GM23338 (cell line): ENCODE data around the gene SIL1. TPM values are rescaled to one million over a fixed set of nuclear protein-coding genes. Genes with fewer than 3 reads are reported as not detected.

ENCODE experiments used
- EZH2 ChIP-seq: fragments of 200-600 bp; sonication (generic); IDR thresholded peaks from one replicate; pipeline ENCODE4 v1.8.0; 2017; ENCODE audit warnings: antibody characterized with exemption, mild to moderate bottlenecking, low read depth; ENCODE audit not compliant: unreplicated experiment
- EZH2phosphoT487 ChIP-seq: fragments of 200-600 bp; sonication (generic); IDR thresholded peaks from one replicate; pipeline ENCODE4 v1.8.1; 2018; ENCODE audit warnings: antibody characterized with exemption; ENCODE audit not compliant: unreplicated experiment
- JUNB ChIP-seq: IDR thresholded peaks from one replicate; pipeline ENCODE4 v1.6.1; 2016; ENCODE audit warnings: antibody characterized with exemption; ENCODE audit not compliant: unreplicated experiment
- NANOG ChIP-seq: IDR thresholded peaks from 2 replicates; pipeline ENCODE4 v1.6.1; 2016; ENCODE audit warnings: antibody characterized with exemption, borderline replicate concordance
- POLR2AphosphoS5 ChIP-seq: IDR thresholded peaks from 2 replicates; pipeline ENCODE4 v1.6.1; 2016; ENCODE audit warnings: antibody characterized with exemption, low read depth
- STAT1 ChIP-seq: IDR thresholded peaks from one replicate; pipeline ENCODE4 v1.6.1; 2016; ENCODE audit warnings: antibody characterized with exemption; ENCODE audit not compliant: unreplicated experiment
- ZNF114 ChIP-seq: fragments of 250-450 bp; sonication (Bioruptor Pico); IDR thresholded peaks from 2 replicates; pipeline ENCODE4 v1.5.0; 2020; ENCODE audit warnings: mild to moderate bottlenecking, moderate library complexity
- ZNF331 ChIP-seq: fragments of 250-450 bp; sonication (Bioruptor Pico); IDR thresholded peaks from 2 replicates; pipeline ENCODE4 v1.5.0; 2020; ENCODE audit warnings: low read depth, mild to moderate bottlenecking, moderate library complexity
- polyA plus RNA-seq: library from polyadenylated mRNA; unstranded; fragments of >200 nt; fragmentation: Nextera tagmentation; extraction: Ambion mirVana; gene quantifications from 2 replicates; pipeline ENCODE4 v1.2.1, GENCODE V29; 2016
- total RNA-seq: library from RNA; depleted of rRNA; stranded (reverse); fragments of >200 nt; shearing (Covaris generic); gene quantifications from 2 replicates; pipeline ENCODE4 v1.2.3, GENCODE V29; 2014
- TF ChIP-seq, protein P1 (sequence below): fragments of 250-450 bp; sonication (Bioruptor Pico); IDR thresholded peaks from 2 replicates; pipeline ENCODE4 v1.5.0; 2020; ENCODE audit warnings: mild to moderate bottlenecking, moderate library complexity
- TF ChIP-seq, protein P2 (sequence below), 2 experiments: fragments of 200-600 bp in 1 of 2; sonication (generic) in 1 of 2; conservative IDR thresholded peaks; 2 replicates each; pipeline versions ENCODE4 v1.5.1 to v1.6.1; 2016 to 2017; ENCODE audit warnings: antibody characterized with exemption in 2 of 2, low read depth in 2 of 2, mild to moderate bottlenecking in 2 of 2, moderate library complexity in 1 of 2
- TF ChIP-seq, protein P3 (sequence below): IDR thresholded peaks from one replicate; pipeline ENCODE4 v1.6.1; 2018; ENCODE audit warnings: antibody characterized with exemption; ENCODE audit not compliant: unreplicated experiment

The SIL1 gene
- total and polyA plus RNA-seq, 2 experiments from 2014 or later: 5.5 to 5.9 TPM

DNA sequence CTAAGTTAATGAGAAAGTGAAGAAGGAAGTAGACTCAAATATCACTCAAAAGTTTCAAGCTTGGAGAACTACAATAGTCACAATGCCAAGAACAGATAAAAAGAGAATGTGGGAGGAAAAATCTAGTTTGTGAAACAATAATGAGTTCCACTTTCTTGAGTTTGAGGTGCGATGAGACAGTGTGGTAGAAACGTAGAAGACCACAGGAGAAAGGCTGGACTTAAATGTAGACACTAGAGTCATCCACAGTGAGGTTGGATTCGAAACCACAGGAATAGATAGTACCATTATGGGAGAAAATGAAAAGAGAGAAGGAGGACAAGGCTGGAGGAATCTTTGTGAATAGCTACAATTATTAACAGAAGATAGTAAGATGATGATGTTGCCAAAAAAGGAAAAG, 182.0 kb downstream of the SIL1 start (continued):
- TF ChIP-seq, protein P1, sequence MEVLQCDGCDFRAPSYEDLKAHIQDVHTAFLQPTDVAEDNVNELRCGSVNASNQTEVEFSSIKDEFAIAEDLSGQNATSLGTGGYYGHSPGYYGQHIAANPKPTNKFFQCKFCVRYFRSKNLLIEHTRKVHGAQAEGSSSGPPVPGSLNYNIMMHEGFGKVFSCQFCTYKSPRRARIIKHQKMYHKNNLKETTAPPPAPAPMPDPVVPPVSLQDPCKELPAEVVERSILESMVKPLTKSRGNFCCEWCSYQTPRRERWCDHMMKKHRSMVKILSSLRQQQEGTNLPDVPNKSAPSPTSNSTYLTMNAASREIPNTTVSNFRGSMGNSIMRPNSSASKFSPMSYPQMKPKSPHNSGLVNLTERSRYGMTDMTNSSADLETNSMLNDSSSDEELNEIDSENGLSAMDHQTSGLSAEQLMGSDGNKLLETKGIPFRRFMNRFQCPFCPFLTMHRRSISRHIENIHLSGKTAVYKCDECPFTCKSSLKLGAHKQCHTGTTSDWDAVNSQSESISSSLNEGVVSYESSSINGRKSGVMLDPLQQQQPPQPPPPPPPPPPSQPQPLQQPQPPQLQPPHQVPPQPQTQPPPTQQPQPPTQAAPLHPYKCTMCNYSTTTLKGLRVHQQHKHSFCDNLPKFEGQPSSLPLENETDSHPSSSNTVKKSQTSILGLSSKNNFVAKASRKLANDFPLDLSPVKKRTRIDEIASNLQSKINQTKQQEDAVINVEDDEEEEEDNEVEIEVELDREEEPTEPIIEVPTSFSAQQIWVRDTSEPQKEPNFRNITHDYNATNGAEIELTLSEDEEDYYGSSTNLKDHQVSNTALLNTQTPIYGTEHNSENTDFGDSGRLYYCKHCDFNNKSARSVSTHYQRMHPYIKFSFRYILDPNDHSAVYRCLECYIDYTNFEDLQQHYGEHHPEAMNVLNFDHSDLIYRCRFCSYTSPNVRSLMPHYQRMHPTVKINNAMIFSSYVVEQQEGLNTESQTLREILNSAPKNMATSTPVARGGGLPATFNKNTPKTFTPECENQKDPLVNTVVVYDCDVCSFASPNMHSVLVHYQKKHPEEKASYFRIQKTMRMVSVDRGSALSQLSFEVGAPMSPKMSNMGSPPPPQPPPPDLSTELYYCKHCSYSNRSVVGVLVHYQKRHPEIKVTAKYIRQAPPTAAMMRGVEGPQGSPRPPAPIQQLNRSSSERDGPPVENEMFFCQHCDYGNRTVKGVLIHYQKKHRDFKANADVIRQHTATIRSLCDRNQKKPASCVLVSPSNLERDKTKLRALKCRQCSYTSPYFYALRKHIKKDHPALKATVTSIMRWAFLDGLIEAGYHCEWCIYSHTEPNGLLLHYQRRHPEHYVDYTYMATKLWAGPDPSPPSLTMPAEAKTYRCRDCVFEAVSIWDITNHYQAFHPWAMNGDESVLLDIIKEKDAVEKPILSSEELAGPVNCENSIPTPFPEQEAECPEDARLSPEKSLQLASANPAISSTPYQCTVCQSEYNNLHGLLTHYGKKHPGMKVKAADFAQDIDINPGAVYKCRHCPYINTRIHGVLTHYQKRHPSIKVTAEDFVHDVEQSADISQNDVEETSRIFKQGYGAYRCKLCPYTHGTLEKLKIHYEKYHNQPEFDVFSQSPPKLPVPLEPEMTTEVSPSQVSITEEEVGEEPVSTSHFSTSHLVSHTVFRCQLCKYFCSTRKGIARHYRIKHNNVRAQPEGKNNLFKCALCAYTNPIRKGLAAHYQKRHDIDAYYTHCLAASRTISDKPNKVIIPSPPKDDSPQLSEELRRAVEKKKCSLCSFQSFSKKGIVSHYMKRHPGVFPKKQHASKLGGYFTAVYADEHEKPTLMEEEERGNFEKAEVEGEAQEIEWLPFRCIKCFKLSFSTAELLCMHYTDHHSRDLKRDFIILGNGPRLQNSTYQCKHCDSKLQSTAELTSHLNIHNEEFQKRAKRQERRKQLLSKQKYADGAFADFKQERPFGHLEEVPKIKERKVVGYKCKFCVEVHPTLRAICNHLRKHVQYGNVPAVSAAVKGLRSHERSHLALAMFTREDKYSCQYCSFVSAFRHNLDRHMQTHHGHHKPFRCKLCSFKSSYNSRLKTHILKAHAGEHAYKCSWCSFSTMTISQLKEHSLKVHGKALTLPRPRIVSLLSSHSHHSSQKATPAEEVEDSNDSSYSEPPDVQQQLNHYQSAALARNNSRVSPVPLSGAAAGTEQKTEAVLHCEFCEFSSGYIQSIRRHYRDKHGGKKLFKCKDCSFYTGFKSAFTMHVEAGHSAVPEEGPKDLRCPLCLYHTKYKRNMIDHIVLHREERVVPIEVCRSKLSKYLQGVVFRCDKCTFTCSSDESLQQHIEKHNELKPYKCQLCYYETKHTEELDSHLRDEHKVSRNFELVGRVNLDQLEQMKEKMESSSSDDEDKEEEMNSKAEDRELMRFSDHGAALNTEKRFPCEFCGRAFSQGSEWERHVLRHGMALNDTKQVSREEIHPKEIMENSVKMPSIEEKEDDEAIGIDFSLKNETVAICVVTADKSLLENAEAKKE (CRISPR knock-in tag): no peak
- TF ChIP-seq, protein P2, sequence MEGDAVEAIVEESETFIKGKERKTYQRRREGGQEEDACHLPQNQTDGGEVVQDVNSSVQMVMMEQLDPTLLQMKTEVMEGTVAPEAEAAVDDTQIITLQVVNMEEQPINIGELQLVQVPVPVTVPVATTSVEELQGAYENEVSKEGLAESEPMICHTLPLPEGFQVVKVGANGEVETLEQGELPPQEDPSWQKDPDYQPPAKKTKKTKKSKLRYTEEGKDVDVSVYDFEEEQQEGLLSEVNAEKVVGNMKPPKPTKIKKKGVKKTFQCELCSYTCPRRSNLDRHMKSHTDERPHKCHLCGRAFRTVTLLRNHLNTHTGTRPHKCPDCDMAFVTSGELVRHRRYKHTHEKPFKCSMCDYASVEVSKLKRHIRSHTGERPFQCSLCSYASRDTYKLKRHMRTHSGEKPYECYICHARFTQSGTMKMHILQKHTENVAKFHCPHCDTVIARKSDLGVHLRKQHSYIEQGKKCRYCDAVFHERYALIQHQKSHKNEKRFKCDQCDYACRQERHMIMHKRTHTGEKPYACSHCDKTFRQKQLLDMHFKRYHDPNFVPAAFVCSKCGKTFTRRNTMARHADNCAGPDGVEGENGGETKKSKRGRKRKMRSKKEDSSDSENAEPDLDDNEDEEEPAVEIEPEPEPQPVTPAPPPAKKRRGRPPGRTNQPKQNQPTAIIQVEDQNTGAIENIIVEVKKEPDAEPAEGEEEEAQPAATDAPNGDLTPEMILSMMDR (conservative IDR thresholded peaks at IDR 0.05; ENCODE audit: low read depth in 2 of 2): no peak
- TF ChIP-seq EZH2phosphoT487 (no peak), ZNF114 (CRISPR knock-in tag) (no peak), POLR2AphosphoS5 (no peak), EZH2 (no peak), STAT1 (no peak), JUNB (no peak), NANOG (no peak), ZNF331 (CRISPR knock-in tag) (no peak)
- TF ChIP-seq, protein P3, sequence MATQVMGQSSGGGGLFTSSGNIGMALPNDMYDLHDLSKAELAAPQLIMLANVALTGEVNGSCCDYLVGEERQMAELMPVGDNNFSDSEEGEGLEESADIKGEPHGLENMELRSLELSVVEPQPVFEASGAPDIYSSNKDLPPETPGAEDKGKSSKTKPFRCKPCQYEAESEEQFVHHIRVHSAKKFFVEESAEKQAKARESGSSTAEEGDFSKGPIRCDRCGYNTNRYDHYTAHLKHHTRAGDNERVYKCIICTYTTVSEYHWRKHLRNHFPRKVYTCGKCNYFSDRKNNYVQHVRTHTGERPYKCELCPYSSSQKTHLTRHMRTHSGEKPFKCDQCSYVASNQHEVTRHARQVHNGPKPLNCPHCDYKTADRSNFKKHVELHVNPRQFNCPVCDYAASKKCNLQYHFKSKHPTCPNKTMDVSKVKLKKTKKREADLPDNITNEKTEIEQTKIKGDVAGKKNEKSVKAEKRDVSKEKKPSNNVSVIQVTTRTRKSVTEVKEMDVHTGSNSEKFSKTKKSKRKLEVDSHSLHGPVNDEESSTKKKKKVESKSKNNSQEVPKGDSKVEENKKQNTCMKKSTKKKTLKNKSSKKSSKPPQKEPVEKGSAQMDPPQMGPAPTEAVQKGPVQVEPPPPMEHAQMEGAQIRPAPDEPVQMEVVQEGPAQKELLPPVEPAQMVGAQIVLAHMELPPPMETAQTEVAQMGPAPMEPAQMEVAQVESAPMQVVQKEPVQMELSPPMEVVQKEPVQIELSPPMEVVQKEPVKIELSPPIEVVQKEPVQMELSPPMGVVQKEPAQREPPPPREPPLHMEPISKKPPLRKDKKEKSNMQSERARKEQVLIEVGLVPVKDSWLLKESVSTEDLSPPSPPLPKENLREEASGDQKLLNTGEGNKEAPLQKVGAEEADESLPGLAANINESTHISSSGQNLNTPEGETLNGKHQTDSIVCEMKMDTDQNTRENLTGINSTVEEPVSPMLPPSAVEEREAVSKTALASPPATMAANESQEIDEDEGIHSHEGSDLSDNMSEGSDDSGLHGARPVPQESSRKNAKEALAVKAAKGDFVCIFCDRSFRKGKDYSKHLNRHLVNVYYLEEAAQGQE: no peak
